Activated T-helper 1 cell treated with anti-CD3 and anti-CD28 coated beads, Interleukin-12 subunit alpha, Interleukin-12 subunit beta, Interleukin-2, Interleukin-4 antibody, amounts not matched to agents 30 ng/mL and 10 ng/mL and 1 ng/mL, durations not matched to agents 14 hours and 24 hours and 36 hours (primary cell): ENCODE measurements around the gene VWA5A. TPM values are rescaled to one million over a fixed set of nuclear protein-coding genes. Genes with fewer than 3 reads are reported as not detected.

Experiments used
- DNase-seq: peaks from one replicate; pipeline ENCODE4 v3.0.0; 2021; ENCODE audit warnings: low spot score
- H3K27ac Mint-ChIP-seq: one replicate; pipeline ENCODE4 v1.8.0; 2021; ENCODE audit warnings: mild to moderate bottlenecking, mixed read lengths
- H3K27me3 Mint-ChIP-seq: one replicate; pipeline ENCODE4 v1.8.0; 2022; ENCODE audit warnings: mild to moderate bottlenecking, moderate library complexity, mixed read lengths; ENCODE audit not compliant: insufficient read depth
- H3K36me3 Mint-ChIP-seq: one replicate; pipeline ENCODE4 v1.8.0; 2021; ENCODE audit warnings: low read depth, mixed read lengths
- H3K4me1 Mint-ChIP-seq: one replicate; pipeline ENCODE4 v1.8.0; 2021; ENCODE audit warnings: low read depth, mixed read lengths
- H3K4me3 Mint-ChIP-seq: one replicate; pipeline ENCODE4 v1.8.0; 2021; ENCODE audit warnings: mild to moderate bottlenecking, moderate library complexity, mixed read lengths
- H3K9me3 Mint-ChIP-seq: one replicate; pipeline ENCODE4 v1.8.0; 2021; ENCODE audit warnings: mixed read lengths
- intact Hi-C: fragments of 100-400 bp; cut with micrococcal nuclease; formaldehyde crosslinking; loops from one replicate; pipeline ENCODE4 v1.15.1; 2024
- total RNA-seq: library from RNA; stranded (reverse); gene quantifications from 2 replicates; pipeline ENCODE4 v1.2.3, GENCODE V29; 2022

Gene VWA5A
- total RNA-seq, 1 donor from 2014 or later = 8.0 TPM

- Mint-ChIP-seq H3K27ac (no peak overlapping the region), H3K36me3 (no peaks in the 10 kb centered on the region), H3K4me1 (no peaks in the 10 kb centered on the region), H3K27me3 (peaks cover 24% of the 10 kb centered on the region), H3K4me3 (no peak overlapping the region), H3K9me3 (no peaks in the 10 kb centered on the region)
- DNase-seq = no peak
- intact Hi-C loops = no loop called here
Measured at GRCh38 chr11:124078591-124078990, 36.7 kb upstream of the VWA5A start.

- H3K9me3 Mint-ChIP-seq = no peaks in the 10 kb centered on the region
- DNase-seq = no peak
- no peaks in the 10 kb centered on the region for H3K36me3 Mint-ChIP-seq
- no peaks in the 10 kb centered on the region for H3K4me1 Mint-ChIP-seq
- peaks cover 27% of the 10 kb centered on the region for H3K27me3 Mint-ChIP-seq
- H3K4me3 Mint-ChIP-seq = no peak overlapping the region
- no peak overlapping the region for H3K27ac Mint-ChIP-seq
- intact Hi-C loops = no loop called here
Measured at GRCh38 chr11:124079631-124080326, 35.5 kb upstream of the VWA5A start.

GRCh38 chr11:124080327-124081001 is 34.8 kb upstream of the VWA5A start:
- no peaks in the 10 kb centered on the region for H3K9me3 Mint-ChIP-seq
- peaks cover 27% of the 10 kb centered on the region for H3K27me3 Mint-ChIP-seq
- H3K4me1 Mint-ChIP-seq = no peaks in the 10 kb centered on the region
- intact Hi-C loops = no loop called here
- H3K4me3 Mint-ChIP-seq = no peak overlapping the region
- DNase-seq = no peak
- H3K27ac Mint-ChIP-seq = no peak overlapping the region
- no peaks in the 10 kb centered on the region for H3K36me3 Mint-ChIP-seq

- H3K4me3 Mint-ChIP-seq = no peak overlapping the region
- no peaks in the 10 kb centered on the region for H3K9me3 Mint-ChIP-seq
- H3K36me3 Mint-ChIP-seq = no peaks in the 10 kb centered on the region
- intact Hi-C loops = no loop called here
- H3K27ac Mint-ChIP-seq = no peak overlapping the region
- no peaks in the 10 kb centered on the region for H3K4me1 Mint-ChIP-seq
- H3K27me3 Mint-ChIP-seq = peaks cover 25% of the 10 kb centered on the region
- no peak for DNase-seq
Measured at GRCh38 chr11:124081483-124081882, 33.8 kb upstream of the VWA5A start.

- H3K36me3 Mint-ChIP-seq = no peaks in the 10 kb centered on the region
- H3K9me3 Mint-ChIP-seq = no peaks in the 10 kb centered on the region
- intact Hi-C loops = no loop called here
- no peak overlapping the region for H3K27ac Mint-ChIP-seq
- H3K27me3 Mint-ChIP-seq = peaks cover 19% of the 10 kb centered on the region
- DNase-seq = no peak
- no peak overlapping the region for H3K4me3 Mint-ChIP-seq
- no peaks in the 10 kb centered on the region for H3K4me1 Mint-ChIP-seq
Measured at GRCh38 chr11:124082371-124082770, 32.9 kb upstream of the VWA5A start.

GRCh38 chr11:124085583-124085982 is 29.7 kb upstream of the VWA5A start:
- peaks cover 15% of the 10 kb centered on the region for H3K27me3 Mint-ChIP-seq
- no peaks in the 10 kb centered on the region for H3K9me3 Mint-ChIP-seq
- H3K27ac Mint-ChIP-seq = no peak overlapping the region
- intact Hi-C loops = no loop called here
- H3K36me3 Mint-ChIP-seq = no peaks in the 10 kb centered on the region
- H3K4me1 Mint-ChIP-seq = no peaks in the 10 kb centered on the region
- H3K4me3 Mint-ChIP-seq = no peak overlapping the region
- DNase-seq = no peak

GRCh38 chr11:124085997-124086846 is 29.0 kb upstream of the VWA5A start:
- H3K4me3 Mint-ChIP-seq = no peak overlapping the region
- intact Hi-C loops = no loop called here

GRCh38 chr11:124090996-124091395 is 24.3 kb upstream of the VWA5A start:
- H3K9me3 Mint-ChIP-seq = no peaks in the 10 kb centered on the region
- DNase-seq = no peak
- no peak overlapping the region for H3K27ac Mint-ChIP-seq
- peaks cover 18% of the 10 kb centered on the region for H3K27me3 Mint-ChIP-seq
- intact Hi-C loops = no loop called here
- H3K36me3 Mint-ChIP-seq = no peaks in the 10 kb centered on the region
- H3K4me1 Mint-ChIP-seq = no peaks in the 10 kb centered on the region
- H3K4me3 Mint-ChIP-seq = no peak overlapping the region

More at GRCh38 chr11:124085997-124086846, 29.0 kb upstream of the VWA5A start:
- Mint-ChIP-seq H3K27me3 (peaks cover 15% of the 10 kb centered on the region), H3K4me1 (no peaks in the 10 kb centered on the region), H3K27ac (no peak overlapping the region), H3K9me3 (no peaks in the 10 kb centered on the region), H3K36me3 (no peaks in the 10 kb centered on the region)
- no peak for DNase-seq

GRCh38 chr11:124093330-124093729 is 21.9 kb upstream of the VWA5A start:
- H3K27ac Mint-ChIP-seq = no peak overlapping the region
- no peak overlapping the region for H3K4me3 Mint-ChIP-seq
- DNase-seq = no peak
- no peaks in the 10 kb centered on the region for H3K36me3 Mint-ChIP-seq
- intact Hi-C loops = no loop called here
- no peaks in the 10 kb centered on the region for H3K4me1 Mint-ChIP-seq
- no peaks in the 10 kb centered on the region for H3K9me3 Mint-ChIP-seq
- H3K27me3 Mint-ChIP-seq = peaks cover 20% of the 10 kb centered on the region

- H3K4me3 Mint-ChIP-seq = no peak overlapping the region
- H3K4me1 Mint-ChIP-seq = no peaks in the 10 kb centered on the region
- H3K9me3 Mint-ChIP-seq = no peaks in the 10 kb centered on the region
- intact Hi-C loops = no loop called here
- no peak for DNase-seq
- H3K36me3 Mint-ChIP-seq = no peaks in the 10 kb centered on the region
- no peak overlapping the region for H3K27ac Mint-ChIP-seq
- peaks cover 22% of the 10 kb centered on the region for H3K27me3 Mint-ChIP-seq
Measured at GRCh38 chr11:124094731-124095130, 20.5 kb upstream of the VWA5A start.

GRCh38 chr11:124096364-124096763 is 18.9 kb upstream of the VWA5A start:
- Mint-ChIP-seq H3K36me3 (no peaks in the 10 kb centered on the region), H3K4me3 (no peak overlapping the region), H3K4me1 (no peaks in the 10 kb centered on the region), H3K27me3 (peaks cover 22% of the 10 kb centered on the region), H3K27ac (no peak overlapping the region), H3K9me3 (no peaks in the 10 kb centered on the region)
- intact Hi-C loops = no loop called here
- no peak for DNase-seq

- Mint-ChIP-seq H3K4me3 (no peak overlapping the region), H3K27ac (no peak overlapping the region)
- intact Hi-C loops = no loop called here
Measured at GRCh38 chr11:124098141-124098540, 17.1 kb upstream of the VWA5A start.

GRCh38 chr11:124101737-124102136 is 13.5 kb upstream of the VWA5A start:
- Mint-ChIP-seq H3K4me1 (no peaks in the 10 kb centered on the region), H3K4me3 (no peak overlapping the region), H3K9me3 (no peaks in the 10 kb centered on the region)

More at GRCh38 chr11:124098141-124098540, 17.1 kb upstream of the VWA5A start:
- no peaks in the 10 kb centered on the region for H3K4me1 Mint-ChIP-seq
- no peaks in the 10 kb centered on the region for H3K36me3 Mint-ChIP-seq
- H3K9me3 Mint-ChIP-seq = no peaks in the 10 kb centered on the region
- H3K27me3 Mint-ChIP-seq = peaks cover 24% of the 10 kb centered on the region
- DNase-seq = no peak

More at GRCh38 chr11:124101737-124102136, 13.5 kb upstream of the VWA5A start:
- intact Hi-C loops = no loop called here
- no peaks in the 10 kb centered on the region for H3K36me3 Mint-ChIP-seq
- no peak for DNase-seq
- peaks cover 16% of the 10 kb centered on the region for H3K27me3 Mint-ChIP-seq
- H3K27ac Mint-ChIP-seq = no peak overlapping the region
